ENCODE results near the gene BAIAP2L1. TPM values are rescaled to one million over a fixed set of nuclear protein-coding genes. Genes with fewer than 3 reads are reported as not detected.
"Not testable (repeated sequence)": the region's sequence is repeated elsewhere in the genome, so short reads cannot be mapped to it uniquely, and the experiment has no call there.

Gene BAIAP2L1
- total RNA-seq, 2 donors from 2014 or later, result 63.9 to 66.2 TPM

GRCh38 chr7:98423043-98423442, 22.2 kb upstream of the BAIAP2L1 start:
- H3K27ac ChIP-seq, result no peak overlapping the region
- intact Hi-C loops (cut with DNase I), result no loop called here
- H3K9me3 ChIP-seq, result no peaks in the 10 kb centered on the region
- H3K27me3 ChIP-seq, result no peaks in the 10 kb centered on the region
- no peaks in the 10 kb centered on the region for H3K36me3 ChIP-seq
- no peak overlapping the region for H3K9ac ChIP-seq (ENCODE audit: low read depth in 2 of 2, low read length in 2 of 2)
- no peak overlapping the region for H3K4me3 ChIP-seq
- H3K4me1 ChIP-seq, result no peaks in the 10 kb centered on the region
- no peak for TF ChIP-seq CTCF (IDR thresholded peaks at IDR 0.05)
- DNase-seq, result no peak

GRCh38 chr7:98420966-98421612, 20.2 kb upstream of the BAIAP2L1 start:
- DNase-seq, result peak; percentile 82
- peaks cover 5% of the 10 kb centered on the region for H3K4me1 ChIP-seq
- H3K9ac ChIP-seq (ENCODE audit: low read depth in 2 of 2, low read length in 2 of 2), result no peak overlapping the region
- H3K27ac ChIP-seq, result no peak overlapping the region
- H3K27me3 ChIP-seq, result no peaks in the 10 kb centered on the region
- H3K9me3 ChIP-seq, result no peaks in the 10 kb centered on the region
- TF ChIP-seq CTCF (IDR thresholded peaks at IDR 0.05), result peak; percentile 90
- intact Hi-C loops (cut with DNase I), result no loop called here
- no peak overlapping the region for H3K4me3 ChIP-seq
- H3K36me3 ChIP-seq, result no peaks in the 10 kb centered on the region

- H3K27me3 ChIP-seq; H3K9ac ChIP-seq (ENCODE audit: low read depth in 2 of 2, low read length in 2 of 2); H3K9me3 ChIP-seq; DNase-seq; H3K27ac ChIP-seq; intact Hi-C loops (cut with DNase I); H3K4me1 ChIP-seq; H3K36me3 ChIP-seq; H3K4me3 ChIP-seq: not testable (repeated sequence)
These were observed 19.1 kb upstream of the BAIAP2L1 start for GRCh38 chr7:98419988-98420387.

- H3K9me3 ChIP-seq; DNase-seq; H3K36me3 ChIP-seq; H3K9ac ChIP-seq (ENCODE audit: low read depth in 2 of 2, low read length in 2 of 2); H3K4me1 ChIP-seq; H3K27me3 ChIP-seq; H3K4me3 ChIP-seq; intact Hi-C loops (cut with DNase I): not testable (repeated sequence)
- peak overlapping the region; percentile 60 for H3K27ac ChIP-seq
These were observed 18.4 kb upstream of the BAIAP2L1 start for GRCh38 chr7:98419316-98419691.

GRCh38 chr7:98418636-98419315, 17.9 kb upstream of the BAIAP2L1 start:
- H3K4me3 ChIP-seq, result no peak overlapping the region
- peak overlapping the region; percentile 60 for H3K27ac ChIP-seq
- no peaks in the 10 kb centered on the region for H3K9me3 ChIP-seq
- H3K36me3 ChIP-seq, result no peaks in the 10 kb centered on the region
- no peak for TF ChIP-seq CTCF (IDR thresholded peaks at IDR 0.05)
- peaks cover 5% of the 10 kb centered on the region for H3K4me1 ChIP-seq
- intact Hi-C loops (cut with DNase I), result no loop called here
- peak overlapping the region in 1 of 2 donors; percentile 35 for H3K9ac ChIP-seq (ENCODE audit: low read depth in 2 of 2, low read length in 2 of 2)
- no peaks in the 10 kb centered on the region for H3K27me3 ChIP-seq
- peak; percentile 88 for DNase-seq

- DNase-seq, result no peak
- no peaks in the 10 kb centered on the region for H3K36me3 ChIP-seq
- H3K9ac ChIP-seq (ENCODE audit: low read depth in 2 of 2, low read length in 2 of 2), result peak overlapping the region in 1 of 2 donors; percentile 35
- peaks cover 5% of the 10 kb centered on the region for H3K4me1 ChIP-seq
- peak overlapping the region; percentile 60 for H3K27ac ChIP-seq
- H3K9me3 ChIP-seq, result no peaks in the 10 kb centered on the region
- intact Hi-C loops (cut with DNase I), result no loop called here
- H3K27me3 ChIP-seq, result no peaks in the 10 kb centered on the region
- no peak overlapping the region for H3K4me3 ChIP-seq
- TF ChIP-seq CTCF (IDR thresholded peaks at IDR 0.05), result no peak
These were observed 17.4 kb upstream of the BAIAP2L1 start for GRCh38 chr7:98418271-98418635.

GRCh38 chr7:98417604-98418270, 16.8 kb upstream of the BAIAP2L1 start:
- H3K4me3 ChIP-seq; H3K4me1 ChIP-seq; H3K36me3 ChIP-seq; H3K27me3 ChIP-seq; H3K9me3 ChIP-seq; intact Hi-C loops (cut with DNase I): not testable (repeated sequence)
- Histone ChIP-seq H3K27ac (peak overlapping the region; percentile 46), H3K9ac (ENCODE audit: low read depth in 2 of 2, low read length in 2 of 2) (peak overlapping the region; percentile 56 to 63)
- peak; percentile 39 for DNase-seq
